Sciatic nerve (tissue), 2 donors: ENCODE results near the gene ERC2. TPM values are rescaled to one million over a fixed set of nuclear protein-coding genes. Genes with fewer than 3 reads are reported as not detected.

Experiments used
- ATAC-seq: fragments of 200-7000 bp; cut with Tn5 transposase; one replicate; pipeline ENCODE4 v1.9.1; 2020; ENCODE audit warnings: mild to moderate bottlenecking, moderate library complexity
- DNase-seq: peaks from one replicate; pipeline ENCODE4 v3.0.0-alpha.2; 2020; ENCODE audit warnings: low spot score
- intact Hi-C: fragments of 100-400 bp; cut with DNase I; formaldehyde crosslinking; loops from one replicate; pipeline ENCODE4 v1.14.2; 2022
- total RNA-seq: library from RNA; stranded (reverse); fragmentation: NEBNext Ultra II Directional; extraction: Animal tissue kit (Norgen Biotek cat#: 25700); gene quantifications from one replicate; pipeline ENCODE4 v1.2.1, GENCODE V29; 2021
- donor health status: DM: no; HTN: no; CAD: no.
- donor health status: DM: no; HTN: no; CAD: no.

The ERC2 gene
- total RNA-seq, 1 donor from 2014 or later: 1.7 TPM

DNA sequence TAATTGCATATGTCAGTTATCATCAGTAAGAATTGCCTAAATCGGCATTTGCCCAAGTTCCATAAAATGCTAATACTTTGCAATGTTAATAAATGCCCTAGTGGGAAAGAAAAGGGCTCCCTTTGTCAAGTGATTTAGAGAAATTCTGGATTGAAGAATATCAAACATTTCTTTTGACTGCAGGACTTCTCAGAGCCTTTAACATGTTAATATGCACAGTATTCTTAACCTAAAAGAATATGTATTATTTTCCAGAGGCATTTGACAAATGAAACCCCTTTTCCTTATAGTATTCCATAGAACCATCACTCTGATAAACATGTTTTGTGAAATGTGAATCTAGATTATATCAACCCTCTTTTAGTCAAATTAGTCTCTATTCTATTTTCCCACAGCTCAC, 529.0 kb downstream of the ERC2 start:
- intact Hi-C loops: no loop called here
- DNase-seq (no peak), ATAC-seq (no peak)

DNA sequence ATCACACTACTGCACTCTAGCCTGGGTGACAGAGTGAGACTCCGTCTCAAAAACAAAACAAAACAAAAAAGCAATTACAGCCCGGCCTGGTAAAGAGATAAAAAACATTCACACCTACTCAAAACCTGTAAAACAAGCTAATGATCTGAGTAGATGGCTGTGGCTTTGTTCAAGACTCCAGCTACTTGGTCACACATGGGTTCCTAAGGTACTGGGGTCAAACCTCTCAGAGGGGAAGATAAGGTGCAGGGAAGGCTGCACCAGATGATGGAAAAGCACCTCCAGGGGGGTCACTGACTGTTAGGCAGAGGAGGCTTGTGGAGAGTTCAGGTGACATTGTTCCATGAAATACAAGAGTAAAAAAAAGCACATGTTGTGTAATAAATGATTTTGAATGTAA, 531.0 kb downstream of the ERC2 start:
- intact Hi-C loops: no loop called here
- DNase-seq: no peak
- no peak for ATAC-seq

DNA sequence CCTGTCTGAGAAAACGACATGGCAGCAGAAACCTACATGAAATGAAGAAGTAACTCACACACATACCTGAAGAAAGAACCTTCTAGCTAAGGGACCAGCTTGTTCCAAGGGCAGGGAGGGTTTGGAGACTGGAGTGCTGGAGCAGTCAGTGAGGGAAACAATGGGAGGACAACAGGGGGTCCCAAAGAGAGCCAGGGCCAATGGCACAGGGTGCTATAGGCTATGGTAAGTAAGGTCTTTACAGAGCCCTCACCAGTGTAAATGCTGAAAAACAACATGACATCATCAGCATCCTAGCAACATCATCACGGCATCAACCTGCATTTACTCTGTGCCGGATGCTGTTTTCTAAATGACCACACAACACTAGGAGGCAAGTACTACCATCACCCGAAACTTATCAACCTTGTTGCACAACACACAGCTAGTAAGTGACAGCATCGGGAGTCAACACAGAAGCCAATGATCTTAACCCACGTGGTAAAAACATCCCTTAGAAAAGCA, 531.7 kb downstream of the ERC2 start:
- intact Hi-C loops: no loop called here
- ATAC-seq (no peak), DNase-seq (no peak)

DNA sequence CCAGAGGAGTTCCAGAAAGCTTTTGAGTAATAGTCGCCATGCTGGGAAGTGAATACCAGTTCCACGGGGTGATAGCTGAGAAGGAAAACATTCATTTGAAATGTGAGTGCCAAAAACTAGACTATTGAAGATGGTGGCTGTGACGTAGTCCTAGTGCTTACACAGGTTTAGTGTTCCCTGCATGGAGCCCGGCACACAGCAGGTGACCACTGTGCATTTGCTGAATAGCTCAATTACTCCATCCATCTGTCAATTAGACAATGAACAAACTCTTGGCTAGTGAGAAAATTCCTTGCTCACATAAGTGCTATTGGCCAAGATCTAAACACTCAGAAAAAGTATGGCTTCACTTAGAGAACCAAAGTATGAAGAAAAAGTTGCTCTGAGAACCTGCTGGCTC, 533.0 kb downstream of the ERC2 start:
- intact Hi-C loops: no loop called here
- DNase-seq (no peak), ATAC-seq (no peak)

DNA sequence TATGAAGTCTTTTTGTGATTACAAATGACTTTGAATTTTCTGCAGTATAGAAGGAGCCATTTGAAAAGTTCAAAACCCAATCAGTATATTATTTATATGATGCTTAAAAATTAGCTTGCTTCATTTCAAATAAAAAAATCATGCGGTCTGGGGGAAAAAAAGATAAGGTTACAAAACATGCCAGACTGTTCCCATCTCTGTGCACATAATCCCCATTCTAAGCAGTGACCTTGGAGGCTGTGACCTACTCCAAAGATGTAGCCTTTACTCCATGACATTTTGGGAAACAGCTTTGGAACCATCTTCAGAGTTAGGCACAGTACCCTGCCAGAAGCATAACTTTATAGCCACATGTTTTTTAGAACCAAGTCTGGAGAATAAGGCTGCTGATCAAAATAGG, 533.5 kb downstream of the ERC2 start:
- DNase-seq (no peak), ATAC-seq (no peak)
- intact Hi-C loops: no loop called here

DNA sequence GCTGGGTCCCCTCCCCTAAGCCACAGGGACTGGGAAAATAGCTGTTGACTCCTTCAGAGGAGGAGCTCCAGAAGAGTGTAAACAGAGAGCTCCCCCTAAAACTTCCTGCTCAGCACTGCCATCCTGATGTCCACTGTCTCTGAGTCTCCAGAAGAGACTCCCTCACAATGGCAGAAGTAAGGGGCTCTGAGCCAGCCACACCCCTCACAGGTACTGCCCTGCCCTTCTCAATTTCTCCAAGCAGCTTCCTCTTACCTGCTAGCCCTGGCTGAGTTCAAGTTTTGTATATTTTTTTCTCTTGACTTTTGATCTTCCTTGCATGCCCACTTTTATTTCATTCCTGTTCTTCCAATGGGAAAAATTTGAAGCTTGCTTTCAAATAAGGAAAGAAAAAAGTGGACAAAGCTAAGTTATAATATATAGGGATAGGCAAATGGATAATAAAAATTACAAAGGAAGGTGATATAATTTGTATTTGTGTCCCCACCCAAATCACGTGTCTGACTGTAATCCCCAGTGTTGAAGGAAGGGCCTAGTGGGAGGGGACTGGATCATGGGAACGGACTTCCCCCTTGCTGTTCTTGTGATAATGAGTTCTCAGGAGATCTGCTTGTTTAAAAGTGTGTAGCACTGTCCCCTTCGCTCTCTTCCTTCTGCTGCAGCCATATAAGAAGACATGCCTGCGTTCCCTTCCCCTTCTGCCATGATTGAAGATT, 539.0 kb downstream of the ERC2 start:
- intact Hi-C loops: loop anchor here (5.0 kb wide), 1 partner anchor 1222 kb away; no protein-coding TSS in a partner anchor
- no peak for DNase-seq
- no peak for ATAC-seq

DNA sequence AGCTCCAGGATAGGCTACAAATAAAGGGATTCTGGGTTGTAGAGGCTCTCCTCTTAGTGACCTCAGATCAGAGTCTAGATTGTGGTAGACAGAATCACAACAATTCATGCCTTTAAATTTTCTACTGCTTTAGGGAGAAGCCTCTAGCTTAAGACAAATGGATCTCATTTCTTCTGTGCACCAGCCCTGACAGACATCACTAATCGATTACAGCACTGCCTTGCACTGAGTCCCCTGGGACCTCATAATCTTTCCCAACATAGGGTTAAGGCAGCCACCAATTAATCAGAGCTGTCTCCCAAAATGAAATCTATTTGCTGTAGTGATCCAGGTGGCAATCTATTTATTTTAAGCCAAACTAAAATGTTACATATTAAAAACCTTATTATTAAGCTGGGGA, 544.6 kb downstream of the ERC2 start:
- no peak for DNase-seq
- intact Hi-C loops: no loop called here
- no peak for ATAC-seq

DNA sequence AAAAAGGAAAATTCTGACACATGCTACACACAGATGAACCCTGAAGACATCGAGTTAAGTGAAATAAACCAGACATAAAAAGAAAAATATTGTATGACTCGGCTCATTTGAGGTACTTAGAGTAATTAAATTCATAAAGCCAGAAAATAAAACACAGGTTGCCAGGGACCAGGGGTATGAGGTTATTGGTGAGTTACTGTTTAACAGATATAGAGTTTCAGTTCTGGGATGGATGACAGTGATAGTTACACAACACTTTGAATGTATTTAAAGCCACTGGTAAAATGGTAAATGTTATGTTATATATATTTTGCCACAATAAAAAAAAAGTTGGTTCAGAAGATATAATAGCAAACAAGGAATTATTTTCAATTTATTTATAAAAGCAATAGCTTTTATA, 545.1 kb downstream of the ERC2 start:
- ATAC-seq (no peak), DNase-seq (no peak)
- intact Hi-C loops: no loop called here

DNA sequence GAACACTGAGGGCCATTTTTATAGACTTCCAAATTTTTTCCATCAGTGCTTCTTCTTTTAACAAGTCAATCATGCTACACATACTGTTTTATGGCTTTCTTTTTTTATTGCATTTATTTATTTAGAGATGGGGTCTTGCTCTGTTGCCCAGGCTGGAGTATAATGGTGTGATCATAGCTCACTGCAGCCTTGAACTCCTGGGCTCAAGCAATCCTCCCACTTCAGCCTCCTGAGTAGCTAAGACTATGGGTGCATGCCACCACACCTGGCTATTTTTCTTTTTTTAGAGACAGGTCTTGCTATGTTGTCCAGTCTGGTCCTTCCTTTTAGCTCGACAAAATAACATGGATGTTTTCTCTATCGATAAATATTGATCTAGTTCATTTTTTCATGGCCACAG, 555.4 kb downstream of the ERC2 start:
- ATAC-seq: no peak
- intact Hi-C loops: no loop called here

DNA sequence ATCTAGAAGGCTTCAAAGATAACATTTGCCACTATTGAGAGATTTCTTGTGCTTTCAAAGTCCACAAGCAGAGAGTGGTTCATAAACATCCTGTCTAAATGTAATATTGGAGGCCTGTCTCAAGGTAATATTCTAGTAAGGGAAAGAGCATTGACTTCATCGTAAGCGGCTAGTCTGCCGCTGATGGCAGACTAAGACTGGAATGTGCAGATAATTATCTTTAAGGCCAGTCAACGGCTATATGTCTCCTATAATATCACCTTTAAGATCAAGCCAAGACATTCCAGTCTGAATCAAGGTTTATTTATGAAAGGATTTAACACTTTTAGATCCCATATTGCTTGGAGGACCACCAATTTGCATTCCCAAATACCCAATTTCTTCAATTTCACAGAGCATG, 557.0 kb downstream of the ERC2 start:
- ATAC-seq: no peak
- intact Hi-C loops: no loop called here
- DNase-seq: no peak

More for the DNA sequence above, 555.4 kb downstream of the ERC2 start:
- no peak for DNase-seq

DNA sequence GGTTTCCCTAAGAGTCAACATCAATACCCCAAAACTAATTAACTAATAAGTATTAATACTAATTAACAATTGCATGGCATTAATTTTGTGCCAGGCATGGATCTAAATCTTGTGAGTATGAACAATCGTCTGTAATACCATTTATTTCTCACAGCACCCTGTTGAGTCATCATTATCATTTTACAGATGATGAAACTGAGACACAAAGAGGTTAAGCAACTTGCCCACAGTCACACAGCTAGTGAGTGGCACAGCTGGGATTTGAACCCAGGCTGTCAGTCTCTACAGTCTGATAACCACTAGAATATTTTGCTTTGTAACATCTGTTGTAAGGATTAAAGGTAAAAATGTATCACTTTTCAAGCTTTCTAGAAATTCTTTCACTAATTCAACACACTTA, 557.7 kb downstream of the ERC2 start:
- no peak for ATAC-seq

DNA sequence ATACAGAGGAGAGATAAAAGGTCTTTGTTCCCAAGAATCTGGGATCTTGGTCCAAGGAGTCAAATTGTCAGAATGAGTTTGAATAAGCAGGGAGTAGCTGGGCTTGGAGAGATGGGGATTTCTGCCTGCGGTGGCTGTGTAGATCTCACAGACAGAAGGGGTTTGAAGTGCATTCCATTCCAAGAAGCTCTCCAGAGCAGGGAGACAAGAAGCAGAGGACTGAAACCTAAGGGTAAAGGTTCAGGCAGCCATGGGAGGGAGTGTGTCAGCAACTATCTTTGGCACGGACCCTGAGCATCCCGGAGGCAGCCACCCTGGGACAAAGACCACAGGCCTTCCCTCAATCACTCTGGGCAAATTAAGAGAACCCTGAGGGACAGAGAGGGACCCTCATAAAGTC, 558.9 kb downstream of the ERC2 start:
- ATAC-seq (no peak), DNase-seq (no peak)
- intact Hi-C loops: no loop called here

More for the DNA sequence above, 557.7 kb downstream of the ERC2 start:
- no peak for DNase-seq
- intact Hi-C loops: no loop called here

DNA sequence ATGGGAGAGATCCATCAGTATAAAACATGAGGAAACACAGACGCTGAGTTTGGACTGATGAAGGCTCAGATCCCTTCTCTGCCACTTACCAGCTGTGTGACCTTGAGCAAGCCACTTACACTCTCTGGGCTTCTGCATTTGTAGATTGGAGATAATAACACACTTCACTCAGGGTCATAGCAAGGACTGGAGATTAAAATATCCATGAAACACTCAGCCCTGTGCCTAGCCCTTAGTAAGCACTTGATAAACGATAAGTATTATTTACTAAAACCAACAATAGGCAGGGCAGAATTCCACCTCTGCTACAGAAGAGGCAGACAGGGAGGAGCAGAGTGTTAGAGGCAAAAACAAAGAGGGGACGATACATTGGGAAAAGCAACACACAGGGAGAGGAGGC, 560.7 kb downstream of the ERC2 start:
- no peak for ATAC-seq
- intact Hi-C loops: no loop called here
- no peak for DNase-seq

DNA sequence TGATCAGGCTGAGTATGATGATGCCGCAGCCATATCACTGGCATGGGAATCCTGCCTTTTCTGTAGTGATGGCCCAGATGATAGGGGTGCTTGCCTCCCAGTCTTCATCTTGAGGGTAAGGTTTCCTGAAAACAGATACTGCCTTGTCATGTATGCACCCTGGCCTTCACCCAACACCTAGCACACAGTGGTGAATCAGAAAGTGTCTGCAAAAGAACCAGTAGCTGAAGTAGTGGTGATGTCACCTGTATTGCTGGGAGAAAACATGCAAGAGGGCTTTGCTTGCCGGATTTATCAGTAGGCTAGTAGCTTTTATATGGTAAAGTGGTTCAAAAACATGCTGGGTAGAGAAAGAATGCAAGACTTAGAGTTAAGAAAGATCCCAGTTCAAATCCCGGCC, 561.4 kb downstream of the ERC2 start:
- intact Hi-C loops: no loop called here

DNA sequence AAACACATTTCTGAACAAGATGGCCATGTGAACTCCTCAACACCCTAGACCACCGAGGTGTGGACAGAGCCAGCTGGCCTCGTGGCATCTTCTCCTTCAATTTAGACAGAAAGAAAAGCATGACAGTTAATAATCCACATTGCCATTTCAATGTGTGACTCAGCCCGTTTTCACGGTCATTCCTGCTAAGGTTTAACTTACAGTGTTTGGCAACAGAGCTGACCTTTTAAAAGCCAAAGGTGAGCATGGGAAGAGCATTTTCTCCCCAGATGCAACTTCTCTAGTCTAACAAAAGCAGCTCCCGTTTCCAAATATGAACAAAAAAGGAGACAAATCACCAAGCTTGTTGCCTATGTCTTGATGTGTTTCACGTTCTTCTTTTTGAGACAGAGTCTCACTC, 563.6 kb downstream of the ERC2 start:
- no peak for ATAC-seq
- intact Hi-C loops: no loop called here
- no peak for DNase-seq

More for the DNA sequence above, 561.4 kb downstream of the ERC2 start:
- no peak for DNase-seq
- no peak for ATAC-seq

DNA sequence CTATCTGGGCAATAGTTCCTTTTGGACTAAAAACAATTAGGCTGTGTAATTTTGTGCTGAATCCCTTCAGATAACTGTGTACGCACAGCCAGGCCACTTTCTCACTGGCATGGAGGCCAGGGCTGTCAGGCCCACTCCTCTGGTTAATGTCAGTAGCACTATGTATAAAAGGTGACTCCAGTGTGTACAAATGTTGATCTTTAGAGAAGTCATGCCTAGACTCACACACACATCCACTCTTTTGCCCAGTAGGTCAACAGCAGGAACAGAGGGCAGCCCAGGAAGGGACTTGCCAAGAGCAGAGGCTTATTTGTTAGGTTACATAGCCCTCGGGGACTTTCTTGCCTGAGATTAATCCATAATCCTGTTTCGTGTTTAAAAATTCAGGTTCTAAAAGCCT, 564.6 kb downstream of the ERC2 start:
- DNase-seq (no peak), ATAC-seq (no peak)
- intact Hi-C loops: no loop called here

DNA sequence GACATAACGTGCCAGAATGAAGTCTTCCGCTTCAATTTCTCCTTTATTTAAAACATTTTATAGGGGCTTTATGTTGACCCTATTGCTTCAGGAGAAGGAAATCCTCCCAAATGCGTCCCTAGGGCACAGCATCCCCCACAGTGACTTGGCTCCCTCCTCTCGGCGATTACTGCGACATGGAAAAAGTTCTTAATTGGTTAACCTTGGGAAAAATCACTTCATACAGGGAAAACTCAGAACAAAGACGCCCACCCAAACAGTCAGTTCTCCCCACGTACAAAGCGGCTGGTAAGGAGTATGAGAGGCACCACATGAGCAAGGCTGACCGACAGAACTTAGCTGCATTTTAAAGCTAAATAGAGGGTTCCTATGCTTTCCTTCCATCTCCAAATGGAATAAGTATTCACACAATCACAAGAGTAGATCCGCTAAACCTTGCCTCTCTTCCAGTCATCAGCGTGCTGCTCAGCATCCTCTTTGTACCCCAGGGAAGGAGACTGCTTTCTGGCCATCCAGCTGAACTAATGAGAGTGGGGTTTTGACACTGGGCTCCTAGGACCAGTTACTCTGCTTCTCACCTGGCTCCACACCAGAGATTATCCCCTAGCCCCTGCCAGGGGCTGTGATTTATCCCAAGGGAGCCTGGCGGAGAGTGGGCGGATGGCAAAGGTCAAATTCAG, 565.9 kb downstream of the ERC2 start:
- intact Hi-C loops: no loop called here
- DNase-seq: no peak
- no peak for ATAC-seq

DNA sequence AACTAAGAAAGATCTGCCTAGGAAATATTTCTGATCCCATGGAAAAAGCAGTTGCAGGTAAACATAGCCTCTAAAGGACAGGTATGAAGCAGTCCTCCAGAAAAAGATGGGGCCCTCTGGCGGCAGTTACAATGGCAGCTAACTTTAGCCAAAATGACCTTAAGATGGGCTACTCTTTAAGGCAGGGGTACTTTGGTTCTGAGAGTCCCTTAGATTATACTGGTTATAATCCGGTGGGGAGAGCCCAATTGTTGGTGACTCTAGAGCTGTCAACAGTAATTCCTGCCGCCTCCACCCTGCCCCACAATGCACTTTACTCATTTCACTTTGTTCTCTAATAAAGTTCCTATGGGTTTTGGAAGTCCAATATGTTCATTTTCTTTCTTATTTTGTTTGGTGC, 568.4 kb downstream of the ERC2 start:
- intact Hi-C loops: no loop called here
- no peak for ATAC-seq
- no peak for DNase-seq

DNA sequence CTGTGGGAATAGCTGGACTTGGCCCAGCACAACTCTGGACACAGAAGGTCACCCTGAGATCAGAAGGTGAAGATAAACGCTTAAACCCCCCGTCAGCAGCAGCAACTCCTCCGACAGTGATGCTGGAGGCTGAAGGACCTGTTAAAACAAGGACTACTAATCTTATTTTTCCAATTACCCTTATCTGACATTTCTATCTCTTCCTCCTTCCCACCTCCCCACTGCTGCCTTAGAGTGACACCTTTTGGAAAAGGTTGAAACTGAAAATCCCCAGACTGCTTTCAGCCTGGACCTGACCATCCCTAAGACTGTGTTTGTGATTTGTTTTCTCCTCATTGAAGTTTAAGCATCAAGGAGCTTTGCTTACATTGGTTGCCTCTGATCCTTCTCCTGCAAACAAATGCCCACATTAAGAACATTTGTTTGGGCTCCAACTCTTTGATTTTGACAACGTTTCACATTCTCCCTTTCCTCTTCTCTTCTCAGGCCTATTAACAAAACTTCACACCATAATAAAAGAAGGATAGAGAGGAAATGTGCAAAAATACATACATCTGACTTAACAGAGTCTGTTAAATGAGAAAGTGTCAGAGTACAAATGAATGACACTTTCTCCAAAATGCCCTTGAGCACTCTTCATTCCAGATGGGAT, 570.6 kb downstream of the ERC2 start:
- no peak for DNase-seq

DNA sequence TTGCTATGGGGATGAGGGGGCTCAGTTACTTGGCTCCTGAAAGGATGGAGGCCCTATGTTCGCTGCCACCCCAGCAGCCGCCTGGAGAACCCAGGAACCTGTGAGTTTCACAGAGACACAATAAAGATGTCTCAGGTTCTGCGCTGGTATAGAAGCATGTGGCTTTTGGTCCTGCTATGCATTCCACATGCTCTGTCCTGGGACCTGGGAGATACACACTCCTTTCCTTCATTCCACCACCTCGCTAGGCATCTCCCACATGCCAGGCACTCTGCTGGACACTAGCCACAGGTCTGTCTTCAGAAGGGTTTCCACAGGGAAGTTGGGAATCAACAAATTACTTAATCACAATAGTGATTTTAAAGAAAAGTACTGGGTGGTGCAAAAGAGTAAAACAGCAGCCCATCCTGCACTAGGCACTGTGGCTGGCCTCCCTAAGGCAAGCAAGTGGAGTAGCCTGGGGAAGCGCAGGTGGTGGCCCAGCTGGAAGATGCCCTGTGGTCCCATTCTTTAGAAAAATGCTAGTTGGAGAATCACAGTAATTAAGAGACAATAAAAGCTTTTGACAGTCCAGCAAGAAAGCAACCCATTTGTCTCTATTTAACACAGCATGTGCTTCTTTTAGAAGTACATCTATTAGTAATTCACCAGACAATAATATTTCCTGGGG, 572.2 kb downstream of the ERC2 start:
- DNase-seq: no peak
- no peak for ATAC-seq
- intact Hi-C loops: no loop called here

More for the DNA sequence above, 570.6 kb downstream of the ERC2 start:
- no peak for ATAC-seq
- intact Hi-C loops: no loop called here
